ENCODE measurements around the gene FMO2.

The FMO2 gene

DNA sequence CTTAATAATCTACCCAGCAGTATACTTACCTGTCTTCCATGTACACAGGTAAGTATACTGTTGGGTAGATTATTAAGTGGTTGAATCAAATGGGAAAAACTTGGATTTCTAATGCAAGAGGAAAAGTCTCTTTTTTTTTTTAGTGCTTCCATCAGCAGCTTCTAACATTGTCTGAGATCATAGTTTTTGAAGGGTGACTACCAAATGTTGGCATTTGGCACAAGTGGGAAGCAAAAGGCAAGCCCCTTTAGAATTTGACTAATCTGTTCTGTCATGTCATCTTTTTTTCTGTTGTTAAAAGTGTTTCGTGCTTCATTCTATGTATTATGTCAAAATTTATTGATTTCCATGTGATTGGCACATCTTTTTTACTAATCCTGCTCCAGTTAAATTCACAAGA lies 63.7 kb downstream of the FMO2 start:
- no peak overlapping the region for H3K27ac ChIP-seq (ENCODE audit: low read length)
- no peak overlapping the region for H3K4me3 ChIP-seq (ENCODE audit: low read length)
- TF ChIP-seq, protein P1, sequence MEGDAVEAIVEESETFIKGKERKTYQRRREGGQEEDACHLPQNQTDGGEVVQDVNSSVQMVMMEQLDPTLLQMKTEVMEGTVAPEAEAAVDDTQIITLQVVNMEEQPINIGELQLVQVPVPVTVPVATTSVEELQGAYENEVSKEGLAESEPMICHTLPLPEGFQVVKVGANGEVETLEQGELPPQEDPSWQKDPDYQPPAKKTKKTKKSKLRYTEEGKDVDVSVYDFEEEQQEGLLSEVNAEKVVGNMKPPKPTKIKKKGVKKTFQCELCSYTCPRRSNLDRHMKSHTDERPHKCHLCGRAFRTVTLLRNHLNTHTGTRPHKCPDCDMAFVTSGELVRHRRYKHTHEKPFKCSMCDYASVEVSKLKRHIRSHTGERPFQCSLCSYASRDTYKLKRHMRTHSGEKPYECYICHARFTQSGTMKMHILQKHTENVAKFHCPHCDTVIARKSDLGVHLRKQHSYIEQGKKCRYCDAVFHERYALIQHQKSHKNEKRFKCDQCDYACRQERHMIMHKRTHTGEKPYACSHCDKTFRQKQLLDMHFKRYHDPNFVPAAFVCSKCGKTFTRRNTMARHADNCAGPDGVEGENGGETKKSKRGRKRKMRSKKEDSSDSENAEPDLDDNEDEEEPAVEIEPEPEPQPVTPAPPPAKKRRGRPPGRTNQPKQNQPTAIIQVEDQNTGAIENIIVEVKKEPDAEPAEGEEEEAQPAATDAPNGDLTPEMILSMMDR (IDR thresholded peaks at IDR 0.05; ENCODE audit: low read length), result no peak
- TF ChIP-seq EZH2 (optimal IDR thresholded peaks at IDR 0.05; ENCODE audit: low read depth, low read length), result no peak
- no peak for TF ChIP-seq EZH2phosphoT487 (IDR thresholded peaks at IDR 0.05; ENCODE audit: low read length)
- DNase-seq, result no peak
- H3K9ac ChIP-seq (ENCODE audit: low read length), result no peak overlapping the region
- peaks cover 19% of the 10 kb centered on the region for H3K4me1 ChIP-seq (ENCODE audit: low read length)
- H3K36me3 ChIP-seq (replicated peaks; ENCODE audit: insufficient read depth, low read length), result no peaks in the 10 kb centered on the region
- no peaks in the 10 kb centered on the region for H3K27me3 ChIP-seq (replicated peaks; ENCODE audit: insufficient read depth, low read length)
- H3K79me2 ChIP-seq (ENCODE audit: low read length), result no peaks in the 10 kb centered on the region
- H3F3A ChIP-seq (ENCODE audit: insufficient read depth, low read length), result peaks cover 23% of the 10 kb centered on the region
- no peaks in the 10 kb centered on the region for H4K20me1 ChIP-seq (ENCODE audit: insufficient read depth, low read length)
- no peaks in the 10 kb centered on the region for H3K9me2 ChIP-seq (replicated peaks; ENCODE audit: insufficient read depth, low read length)
- no peak overlapping the region for H2AFZ ChIP-seq (ENCODE audit: low read length)
- no peaks in the 10 kb centered on the region for H3K9me3 ChIP-seq (replicated peaks; ENCODE audit: insufficient read depth, low read length)
- H3K4me2 ChIP-seq (ENCODE audit: low read depth, low read length), result no peak overlapping the region

DNA sequence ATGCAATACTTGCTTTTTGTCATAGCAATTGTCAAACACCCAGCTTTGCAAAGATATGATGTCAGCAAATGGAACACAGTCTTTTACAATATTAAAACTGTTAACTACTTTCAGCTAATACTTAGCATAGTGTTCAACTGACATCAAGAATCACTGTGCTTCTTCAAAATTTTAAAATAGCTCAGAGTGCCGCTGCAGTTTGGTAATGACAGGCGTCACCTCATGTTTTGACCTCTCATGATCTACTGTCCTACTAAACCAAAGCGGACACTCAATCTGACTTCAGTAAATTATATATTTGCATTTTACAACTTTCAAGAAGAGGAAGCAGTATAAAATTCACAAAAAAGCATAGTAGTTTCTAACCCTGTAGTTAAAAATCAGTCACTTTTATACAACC lies 65.2 kb downstream of the FMO2 start:
- TF ChIP-seq EZH2phosphoT487 (IDR thresholded peaks at IDR 0.05; ENCODE audit: low read length) (no peak), EZH2 (optimal IDR thresholded peaks at IDR 0.05; ENCODE audit: low read depth, low read length) (no peak)
- TF ChIP-seq, protein P1 (IDR thresholded peaks at IDR 0.05; ENCODE audit: low read length), result no peak
- H3K4me1 ChIP-seq (ENCODE audit: low read length), result peaks cover 25% of the 10 kb centered on the region
- H3K9me3 ChIP-seq (replicated peaks; ENCODE audit: insufficient read depth, low read length), result no peaks in the 10 kb centered on the region
- H3K36me3 ChIP-seq (replicated peaks; ENCODE audit: insufficient read depth, low read length), result no peaks in the 10 kb centered on the region
- H3K27ac ChIP-seq (ENCODE audit: low read length), result no peak overlapping the region
- H3K27me3 ChIP-seq (replicated peaks; ENCODE audit: insufficient read depth, low read length), result no peaks in the 10 kb centered on the region
- H3K9ac ChIP-seq (ENCODE audit: low read length), result no peak overlapping the region
- H4K20me1 ChIP-seq (ENCODE audit: insufficient read depth, low read length), result no peaks in the 10 kb centered on the region
- H3F3A ChIP-seq (ENCODE audit: insufficient read depth, low read length), result peaks cover 33% of the 10 kb centered on the region
- H2AFZ ChIP-seq (ENCODE audit: low read length), result no peak overlapping the region
- no peak overlapping the region for H3K4me3 ChIP-seq (ENCODE audit: low read length)
- H3K9me2 ChIP-seq (replicated peaks; ENCODE audit: insufficient read depth, low read length), result no peaks in the 10 kb centered on the region
- no peak overlapping the region for H3K4me2 ChIP-seq (ENCODE audit: low read depth, low read length)
- DNase-seq, result no peak
- no peaks in the 10 kb centered on the region for H3K79me2 ChIP-seq (ENCODE audit: low read length)

DNA sequence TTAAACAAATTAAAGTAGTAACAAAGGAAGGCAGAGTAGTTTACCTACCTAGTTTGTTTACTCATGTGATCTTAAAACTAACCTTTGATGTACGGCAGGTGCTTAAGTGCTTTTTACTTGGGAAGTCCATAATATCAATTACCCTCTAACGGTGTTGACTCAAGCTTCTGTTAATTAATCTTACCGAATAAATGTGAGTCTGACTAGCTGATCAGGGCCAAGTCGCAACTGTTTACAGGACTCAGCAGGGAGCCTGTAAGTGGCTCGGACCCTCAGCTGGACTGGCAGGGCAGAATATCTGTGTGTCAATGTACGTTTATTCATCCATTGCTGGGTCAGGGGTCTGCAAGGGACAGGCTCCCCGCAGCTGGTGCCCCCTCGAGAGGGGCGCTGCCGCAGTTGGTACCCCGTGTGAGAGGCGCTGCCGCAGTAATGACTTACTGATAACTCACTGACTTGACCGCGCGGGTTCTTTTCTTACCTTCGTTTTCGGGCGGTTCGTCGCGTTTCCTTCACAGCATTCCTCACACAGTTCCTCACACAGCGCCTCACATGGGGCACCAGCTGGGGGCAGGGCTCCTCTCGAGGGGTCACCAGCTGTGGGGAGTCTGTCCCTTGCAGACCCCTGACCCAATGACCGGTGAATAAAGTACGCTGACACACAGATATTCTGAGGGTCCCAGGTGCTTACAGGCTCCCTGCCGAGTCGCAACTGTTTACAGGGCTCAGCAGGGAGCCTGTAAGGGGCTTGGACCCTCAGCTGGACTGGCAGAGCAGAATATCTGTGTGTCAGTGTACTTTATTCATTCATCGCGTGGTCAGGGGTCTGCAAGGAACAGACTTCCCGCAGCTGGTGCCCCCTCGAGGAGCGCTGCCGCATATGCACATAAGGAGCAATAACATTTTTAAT lies 66.2 kb downstream of the FMO2 start:
- no peaks in the 10 kb centered on the region for H3K9me2 ChIP-seq (replicated peaks; ENCODE audit: insufficient read depth, low read length)
- no peaks in the 10 kb centered on the region for H3K9me3 ChIP-seq (replicated peaks; ENCODE audit: insufficient read depth, low read length)
- no peaks in the 10 kb centered on the region for H4K20me1 ChIP-seq (ENCODE audit: insufficient read depth, low read length)
- peaks cover 33% of the 10 kb centered on the region for H3F3A ChIP-seq (ENCODE audit: insufficient read depth, low read length)
- peak overlapping the region; percentile 69 for H3K9ac ChIP-seq (ENCODE audit: low read length)
- H2AFZ ChIP-seq (ENCODE audit: low read length), result peak overlapping the region; percentile 90
- H3K4me2 ChIP-seq (ENCODE audit: low read depth, low read length), result peak overlapping the region; percentile 94
- no peaks in the 10 kb centered on the region for H3K27me3 ChIP-seq (replicated peaks; ENCODE audit: insufficient read depth, low read length)
- peak overlapping the region; percentile 87 for H3K27ac ChIP-seq (ENCODE audit: low read length)
- H3K79me2 ChIP-seq (ENCODE audit: low read length), result no peaks in the 10 kb centered on the region
- TF ChIP-seq, protein P1 (IDR thresholded peaks at IDR 0.05; ENCODE audit: low read length), result peak; percentile 71
- TF ChIP-seq EZH2 (optimal IDR thresholded peaks at IDR 0.05; ENCODE audit: low read depth, low read length) (no peak), EZH2phosphoT487 (IDR thresholded peaks at IDR 0.05; ENCODE audit: low read length) (no peak)
- peak overlapping the region; percentile 64 for H3K4me3 ChIP-seq (ENCODE audit: low read length)
- H3K4me1 ChIP-seq (ENCODE audit: low read length), result peaks cover 32% of the 10 kb centered on the region
- H3K36me3 ChIP-seq (replicated peaks; ENCODE audit: insufficient read depth, low read length), result no peaks in the 10 kb centered on the region
- DNase-seq, result peak; percentile 83
